Measurements from ENCODE around the gene MMP15.

The MMP15 gene

GRCh38 chr16:57982385-57982784 is 43.2 kb upstream of the MMP15 start:
- POLR2A ChIA-PET = no interaction called here
- TF ChIP-seq CTBP1 (IDR thresholded peaks at IDR 0.05; ENCODE audit: borderline replicate concordance) (no peak), FOXA1 (IDR thresholded peaks at IDR 0.05) (no peak), NFRKB (IDR thresholded peaks at IDR 0.05) (no peak), ZNF384 (IDR thresholded peaks at IDR 0.05) (no peak), TARDBP (IDR thresholded peaks at IDR 0.05) (no peak), HDGF (IDR thresholded peaks at IDR 0.05; ENCODE audit: borderline replicate concordance) (no peak)
- CTCF ChIA-PET = no interaction called here
- no peak for DNase-seq (ENCODE audit: extremely low spot score)

DNA sequence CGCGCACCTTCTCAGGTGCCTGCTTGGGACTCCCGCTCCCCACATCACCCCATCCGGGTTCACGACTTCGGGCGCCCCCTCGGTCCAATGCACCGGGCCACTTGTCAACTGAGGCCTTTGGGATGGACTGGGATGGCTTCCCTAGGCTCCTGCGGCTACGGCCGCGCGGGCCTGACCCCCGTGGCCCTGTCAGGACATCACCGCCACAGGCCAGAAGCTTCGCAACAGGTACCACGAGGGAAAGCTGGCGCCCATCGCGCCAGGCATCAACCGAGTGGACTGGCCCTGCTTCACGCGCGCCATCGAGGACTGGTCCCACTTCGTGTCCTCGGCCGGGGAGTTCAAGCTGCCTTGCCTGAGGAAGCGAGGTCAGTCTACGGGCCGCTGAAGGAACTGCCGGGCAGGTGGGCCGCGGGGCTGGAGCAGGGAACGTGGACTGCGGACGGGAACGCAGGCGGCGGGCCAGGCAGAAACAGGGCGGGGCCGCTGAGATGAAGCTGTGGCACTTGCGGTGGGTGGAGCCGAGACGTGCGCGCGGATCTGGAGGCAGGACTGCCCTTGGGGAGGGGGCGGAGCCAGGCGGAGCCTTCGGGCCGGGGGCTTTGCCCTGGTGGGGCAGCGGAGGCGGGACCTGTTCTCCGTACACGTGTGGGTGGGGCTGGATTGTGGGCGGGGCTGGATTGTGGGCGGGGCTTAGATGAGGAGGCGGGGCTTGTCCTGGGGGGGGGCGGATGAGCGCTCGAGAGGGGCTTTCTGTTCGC is 40.9 kb upstream of the MMP15 start:
- peak; percentile 99 for DNase-seq (ENCODE audit: extremely low spot score)

GRCh38 chr16:57985204-57986181 is 40.1 kb upstream of the MMP15 start:
- peak; percentile 58 for DNase-seq (ENCODE audit: extremely low spot score)
- no peak for TF ChIP-seq NFRKB (IDR thresholded peaks at IDR 0.05)
- no peak for TF ChIP-seq TARDBP (IDR thresholded peaks at IDR 0.05)
- TF ChIP-seq SUZ12 (IDR thresholded peaks at IDR 0.05) = no peak
- no peak for TF ChIP-seq FOXA1 (IDR thresholded peaks at IDR 0.05)
- TF ChIP-seq HDGF (IDR thresholded peaks at IDR 0.05; ENCODE audit: borderline replicate concordance) = no peak
- no peak for TF ChIP-seq ARNT (IDR thresholded peaks at IDR 0.05)
- ChIA-PET POLR2A (interaction anchor here (0.8 to 0.9 kb wide), 3 partner anchors 8 to 17 kb away, joined by 3 to 5 read pairs (median 3); no protein-coding TSS in a partner anchor), CTCF (no interaction called here)

More for the DNA sequence above, 40.9 kb upstream of the MMP15 start:
- TF ChIP-seq L3MBTL2 (conservative IDR thresholded peaks at IDR 0.05) = peak; percentile 82
- no peak for TF ChIP-seq ARNT (IDR thresholded peaks at IDR 0.05)
- CTCF ChIA-PET = interaction anchor here (0.7 kb wide), 1 partner anchor 142 kb away, joined by 3 read pairs; no protein-coding TSS in a partner anchor
- POLR2A ChIA-PET = interaction anchor here (0.8 to 0.9 kb wide), 3 partner anchors 9 to 18 kb away, joined by 3 to 5 read pairs (median 3); no protein-coding TSS in a partner anchor

- no peak for DNase-seq (ENCODE audit: extremely low spot score)
- CTCF ChIA-PET = no interaction called here
- POLR2A ChIA-PET = no interaction called here
- TF ChIP-seq ARNT (IDR thresholded peaks at IDR 0.05) (no peak), ZNF384 (IDR thresholded peaks at IDR 0.05) (no peak), NFRKB (IDR thresholded peaks at IDR 0.05) (no peak), FOXA1 (IDR thresholded peaks at IDR 0.05) (no peak), LEF1 (IDR thresholded peaks at IDR 0.05; ENCODE audit: borderline replicate concordance) (no peak), HDGF (IDR thresholded peaks at IDR 0.05; ENCODE audit: borderline replicate concordance) (no peak), TARDBP (IDR thresholded peaks at IDR 0.05) (no peak), SP1 (IDR thresholded peaks at IDR 0.05) (no peak), ELF4 (IDR thresholded peaks at IDR 0.05) (no peak), SUZ12 (IDR thresholded peaks at IDR 0.05) (no peak), CTBP1 (IDR thresholded peaks at IDR 0.05; ENCODE audit: borderline replicate concordance) (no peak), FOXK2 (IDR thresholded peaks at IDR 0.05) (no peak), BHLHE40 (IDR thresholded peaks at IDR 0.05; ENCODE audit: borderline replicate concordance) (no peak), L3MBTL2 (conservative IDR thresholded peaks at IDR 0.05) (no peak), FOXM1 (IDR thresholded peaks at IDR 0.05; ENCODE audit: borderline replicate concordance) (no peak)
- TF ChIP-seq, protein P1, sequence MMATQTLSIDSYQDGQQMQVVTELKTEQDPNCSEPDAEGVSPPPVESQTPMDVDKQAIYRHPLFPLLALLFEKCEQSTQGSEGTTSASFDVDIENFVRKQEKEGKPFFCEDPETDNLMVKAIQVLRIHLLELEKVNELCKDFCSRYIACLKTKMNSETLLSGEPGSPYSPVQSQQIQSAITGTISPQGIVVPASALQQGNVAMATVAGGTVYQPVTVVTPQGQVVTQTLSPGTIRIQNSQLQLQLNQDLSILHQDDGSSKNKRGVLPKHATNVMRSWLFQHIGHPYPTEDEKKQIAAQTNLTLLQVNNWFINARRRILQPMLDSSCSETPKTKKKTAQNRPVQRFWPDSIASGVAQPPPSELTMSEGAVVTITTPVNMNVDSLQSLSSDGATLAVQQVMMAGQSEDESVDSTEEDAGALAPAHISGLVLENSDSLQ (IDR thresholded peaks at IDR 0.05) = no peak
Observed at GRCh38 chr16:57986196-57986595, 39.4 kb upstream of the MMP15 start.

DNA sequence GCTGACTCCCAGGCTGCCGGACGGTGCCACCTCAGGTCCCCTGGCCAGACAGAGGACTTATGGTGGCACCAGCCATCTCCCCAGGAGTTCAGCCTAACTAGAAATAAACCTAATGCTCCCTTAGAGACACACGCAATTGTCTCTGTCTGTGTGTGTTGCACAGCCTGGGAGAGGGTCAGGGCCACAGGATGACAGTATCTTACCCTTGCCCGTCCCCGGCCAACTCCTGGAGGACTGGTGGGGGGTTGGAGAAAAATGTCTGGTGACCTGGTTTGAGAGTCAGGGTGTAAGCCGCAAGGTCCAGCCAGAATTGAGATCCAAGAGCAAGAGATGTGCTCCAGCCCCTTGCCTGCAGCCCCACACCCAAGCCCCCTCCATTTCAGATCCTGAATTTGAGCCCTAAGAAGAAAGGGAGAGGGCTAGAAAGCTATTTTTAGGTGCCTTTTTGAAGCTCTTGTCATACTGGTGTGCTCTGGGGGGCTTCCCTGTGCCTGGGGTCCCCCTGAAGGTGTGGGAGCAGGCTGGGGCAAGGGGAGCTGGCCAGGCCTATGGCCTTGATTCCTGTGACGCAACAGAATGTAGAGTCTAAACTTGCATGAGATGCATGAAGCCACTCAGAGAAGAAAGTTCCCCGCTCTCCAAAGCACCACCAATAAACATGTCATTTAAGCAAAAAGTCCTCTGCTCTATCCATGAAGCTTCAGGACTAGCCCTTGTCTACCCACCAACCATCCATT is 37.9 kb upstream of the MMP15 start:
- no peak for TF ChIP-seq TARDBP (IDR thresholded peaks at IDR 0.05)
- DNase-seq (ENCODE audit: extremely low spot score) = no peak
- ChIA-PET CTCF (no interaction called here), POLR2A (interaction anchor here (0.5 kb wide), 1 partner anchor 301 kb away, joined by 3 read pairs; no protein-coding TSS in a partner anchor)

DNA sequence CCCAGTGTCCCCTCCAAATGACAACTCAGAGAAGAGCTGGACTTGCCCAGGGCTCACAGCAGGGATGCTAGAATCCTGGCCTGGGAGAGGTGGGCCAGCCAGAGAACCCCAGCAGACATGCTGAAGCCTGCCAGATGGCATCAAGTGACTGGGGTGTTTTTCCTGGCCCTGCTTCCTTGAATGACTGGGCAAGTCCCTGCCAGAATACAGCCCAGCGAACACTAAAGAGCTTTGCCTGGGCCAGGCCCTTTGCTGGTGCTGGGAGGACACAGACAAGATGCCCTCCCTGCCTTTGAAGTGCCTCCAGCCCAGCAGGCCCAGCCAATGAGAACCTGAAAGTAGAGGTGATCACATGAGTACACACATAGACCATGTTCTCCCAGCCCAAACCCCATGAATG is 36.6 kb upstream of the MMP15 start:
- no peak for DNase-seq (ENCODE audit: extremely low spot score)
- TF ChIP-seq, protein P1 (IDR thresholded peaks at IDR 0.05) = no peak
- TF ChIP-seq ZNF384 (IDR thresholded peaks at IDR 0.05) = no peak
- TF ChIP-seq HDGF (IDR thresholded peaks at IDR 0.05; ENCODE audit: borderline replicate concordance) = no peak
- no peak for TF ChIP-seq FOXA1 (IDR thresholded peaks at IDR 0.05)
- TF ChIP-seq FOXM1 (IDR thresholded peaks at IDR 0.05; ENCODE audit: borderline replicate concordance) = no peak
- TF ChIP-seq ELF4 (IDR thresholded peaks at IDR 0.05) = no peak
- no peak for TF ChIP-seq CTBP1 (IDR thresholded peaks at IDR 0.05; ENCODE audit: borderline replicate concordance)
- TF ChIP-seq NFRKB (IDR thresholded peaks at IDR 0.05) = no peak
- no peak for TF ChIP-seq ARNT (IDR thresholded peaks at IDR 0.05)
- TF ChIP-seq BHLHE40 (IDR thresholded peaks at IDR 0.05; ENCODE audit: borderline replicate concordance) = no peak
- no peak for TF ChIP-seq FOXK2 (IDR thresholded peaks at IDR 0.05)
- no peak for TF ChIP-seq L3MBTL2 (conservative IDR thresholded peaks at IDR 0.05)
- TF ChIP-seq SP1 (IDR thresholded peaks at IDR 0.05) = no peak
- no peak for TF ChIP-seq SUZ12 (IDR thresholded peaks at IDR 0.05)
- no peak for TF ChIP-seq TARDBP (IDR thresholded peaks at IDR 0.05)
- no peak for TF ChIP-seq LEF1 (IDR thresholded peaks at IDR 0.05; ENCODE audit: borderline replicate concordance)
- CTCF ChIA-PET = interaction anchor here (1.2 kb wide), 1 partner anchor 140 kb away, joined by 5 read pairs; the partner anchor contains the start of gene CFAP20
- POLR2A ChIA-PET = no interaction called here
